ENCODE results near the gene NUDT21. TPM values are rescaled to one million over a fixed set of nuclear protein-coding genes. Genes with fewer than 3 reads are reported as not detected.

The NUDT21 gene
- total and polyA plus RNA-seq, 11 donors = 10.9 to 74.3 (median 61.7) TPM

DNA sequence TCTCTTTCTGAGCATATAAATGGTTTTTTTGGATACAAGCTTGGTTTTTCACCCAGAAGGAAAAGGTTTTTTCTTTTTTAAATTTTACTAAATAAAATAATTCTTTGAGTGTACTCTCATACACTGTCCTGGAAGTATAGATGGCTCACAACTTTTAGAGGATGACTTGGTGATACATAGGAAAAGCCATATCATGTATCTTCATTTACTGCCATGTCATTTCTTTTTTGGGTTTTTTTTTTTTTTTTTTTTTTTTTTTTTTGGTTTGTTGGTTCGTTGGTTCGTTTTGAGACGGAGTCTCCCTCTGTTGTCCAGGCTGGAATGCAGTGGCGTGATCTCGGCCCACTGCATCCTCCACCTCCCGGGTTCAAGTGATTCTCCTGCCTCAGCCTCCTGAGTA, 12.0 kb upstream of the NUDT21 start:
- intact Hi-C loops (cut with DNase I) = no loop called here
- H3K4me1 ChIP-seq = no peaks in the 10 kb centered on the region
- no peak for ATAC-seq
- no peaks in the 10 kb centered on the region for H3K27me3 ChIP-seq
- peaks cover 4 to 100% (median 96%) of the 10 kb centered on the region in 9 donors for H3K36me3 ChIP-seq
- no peaks in the 10 kb centered on the region for H3K9me3 ChIP-seq
- no peak for DNase-seq
- TF ChIP-seq POLR2A (IDR thresholded peaks at IDR 0.05) = no peak
- TF ChIP-seq, protein P1, sequence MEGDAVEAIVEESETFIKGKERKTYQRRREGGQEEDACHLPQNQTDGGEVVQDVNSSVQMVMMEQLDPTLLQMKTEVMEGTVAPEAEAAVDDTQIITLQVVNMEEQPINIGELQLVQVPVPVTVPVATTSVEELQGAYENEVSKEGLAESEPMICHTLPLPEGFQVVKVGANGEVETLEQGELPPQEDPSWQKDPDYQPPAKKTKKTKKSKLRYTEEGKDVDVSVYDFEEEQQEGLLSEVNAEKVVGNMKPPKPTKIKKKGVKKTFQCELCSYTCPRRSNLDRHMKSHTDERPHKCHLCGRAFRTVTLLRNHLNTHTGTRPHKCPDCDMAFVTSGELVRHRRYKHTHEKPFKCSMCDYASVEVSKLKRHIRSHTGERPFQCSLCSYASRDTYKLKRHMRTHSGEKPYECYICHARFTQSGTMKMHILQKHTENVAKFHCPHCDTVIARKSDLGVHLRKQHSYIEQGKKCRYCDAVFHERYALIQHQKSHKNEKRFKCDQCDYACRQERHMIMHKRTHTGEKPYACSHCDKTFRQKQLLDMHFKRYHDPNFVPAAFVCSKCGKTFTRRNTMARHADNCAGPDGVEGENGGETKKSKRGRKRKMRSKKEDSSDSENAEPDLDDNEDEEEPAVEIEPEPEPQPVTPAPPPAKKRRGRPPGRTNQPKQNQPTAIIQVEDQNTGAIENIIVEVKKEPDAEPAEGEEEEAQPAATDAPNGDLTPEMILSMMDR (IDR thresholded peaks at IDR 0.05) = no peak
- no peak overlapping the region for H3K4me3 ChIP-seq
- 93 to 96% (median 95%) methylated on average over 6 of the region's 6 CpGs for WGBS, 4 donors
- no peak overlapping the region for H3K27ac ChIP-seq

DNA sequence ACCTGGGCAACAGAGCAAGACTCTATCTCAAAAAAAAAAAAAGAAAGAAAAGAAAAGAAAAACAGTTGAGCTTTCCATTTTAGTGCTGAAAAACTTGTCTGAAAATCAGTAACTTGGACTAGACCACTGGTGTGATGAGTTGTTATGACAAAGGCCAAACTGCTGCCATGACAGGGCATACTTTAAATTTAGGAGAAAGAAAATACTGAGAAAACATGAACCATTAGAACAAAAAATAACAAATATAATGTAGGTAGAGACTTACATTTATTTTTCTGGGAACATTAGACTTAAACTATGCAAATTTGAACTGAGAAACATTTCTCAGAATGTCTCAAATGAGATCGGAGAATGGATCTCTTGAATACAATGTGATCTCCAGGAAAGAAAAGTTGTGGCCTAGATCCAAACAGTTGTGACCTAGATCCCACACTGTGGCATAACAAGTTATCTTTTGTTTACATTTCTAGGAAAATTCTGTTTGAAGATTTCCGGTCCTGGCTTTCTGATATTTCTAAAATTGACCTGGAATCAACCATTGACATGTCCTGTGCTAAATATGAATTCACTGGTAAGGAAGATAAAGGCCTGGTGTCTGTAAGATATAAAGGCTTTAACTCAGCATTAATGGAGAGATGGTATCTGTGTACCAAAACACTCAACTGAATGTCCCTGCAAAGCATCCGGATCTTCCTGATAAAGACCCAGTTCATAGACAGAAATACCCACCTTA, 11.1 kb upstream of the NUDT21 start:
- WGBS, 4 donors = 76 to 87% (median 78%) methylated on average over 3 of the region's 3 CpGs
- H3K27ac ChIP-seq = no peak overlapping the region
- no peak for DNase-seq
- peaks cover 4 to 99% (median 96%) of the 10 kb centered on the region in 9 donors for H3K36me3 ChIP-seq
- no peak for ATAC-seq
- no peak overlapping the region for H3K4me3 ChIP-seq
- H3K27me3 ChIP-seq = no peaks in the 10 kb centered on the region
- no peak for TF ChIP-seq POLR2A (IDR thresholded peaks at IDR 0.05)
- TF ChIP-seq, protein P1 (IDR thresholded peaks at IDR 0.05) = no peak
- no peaks in the 10 kb centered on the region for H3K9me3 ChIP-seq
- intact Hi-C loops (cut with DNase I) = no loop called here
- H3K4me1 ChIP-seq = no peaks in the 10 kb centered on the region

DNA sequence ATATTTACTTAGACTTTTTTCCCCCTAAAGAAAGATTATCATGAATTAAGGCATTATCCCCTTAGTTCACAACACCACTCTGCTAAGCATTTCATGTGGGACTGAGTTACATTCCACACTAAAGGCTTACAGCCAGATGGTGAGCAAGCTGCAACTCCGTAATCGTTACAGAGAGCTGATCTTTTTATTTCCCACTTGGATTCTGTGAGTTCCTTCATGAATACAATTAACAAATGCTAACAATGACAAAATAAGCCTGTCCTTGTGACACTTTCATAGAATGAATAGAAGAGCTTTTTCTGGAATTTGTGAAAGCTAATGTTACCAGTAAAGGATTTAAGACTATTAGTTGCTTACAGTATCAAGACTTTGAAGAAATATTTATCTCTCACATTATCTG, 9.0 kb upstream of the NUDT21 start:
- WGBS, 4 donors = 58 to 87% (median 73%) methylated on average over 2 of the region's 2 CpGs
- intact Hi-C loops (cut with DNase I) = no loop called here
- no peak overlapping the region for H3K4me3 ChIP-seq
- TF ChIP-seq POLR2A (IDR thresholded peaks at IDR 0.05) = no peak
- TF ChIP-seq, protein P1 (IDR thresholded peaks at IDR 0.05) = no peak
- H3K9me3 ChIP-seq = no peaks in the 10 kb centered on the region
- H3K27ac ChIP-seq = no peak overlapping the region
- H3K27me3 ChIP-seq = no peaks in the 10 kb centered on the region
- H3K4me1 ChIP-seq = no peaks in the 10 kb centered on the region
- no peak for DNase-seq
- H3K36me3 ChIP-seq = peaks cover 0 to 99% (median 95%) of the 10 kb centered on the region in 9 donors
- ATAC-seq = no peak

DNA sequence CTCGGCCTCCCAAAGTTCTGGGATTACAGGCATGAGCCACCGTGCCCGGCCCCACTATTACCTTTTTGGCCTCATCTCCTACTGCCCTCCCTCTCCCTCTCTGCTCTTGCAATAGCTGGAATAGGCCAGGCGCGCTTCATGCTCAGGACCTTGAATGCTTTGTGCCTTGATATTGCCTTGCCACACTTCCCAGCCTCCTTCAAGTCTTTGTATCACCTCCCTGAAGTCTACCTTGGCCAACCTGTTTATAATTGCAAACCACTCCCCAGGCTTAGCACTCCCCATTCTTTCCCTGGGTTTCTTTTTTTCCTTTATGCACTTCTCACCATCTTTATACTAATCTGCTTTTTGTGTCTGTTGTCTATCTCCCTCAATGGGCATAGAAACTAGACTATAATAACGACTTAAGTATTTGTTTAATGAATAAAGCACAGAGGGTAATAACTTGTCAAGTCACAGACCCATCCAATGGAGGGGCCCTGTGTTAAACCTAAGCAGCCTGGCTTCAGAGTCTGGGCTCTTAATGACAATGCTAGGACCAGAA, 6.9 kb upstream of the NUDT21 start:
- H3K27me3 ChIP-seq = no peaks in the 10 kb centered on the region
- WGBS, 4 donors = 92 to 95% (median 95%) methylated on average over 6 of the region's 6 CpGs
- peaks cover 0 to 6% (median 2%) of the 10 kb centered on the region in 12 donors for H3K4me1 ChIP-seq
- no peak overlapping the region for H3K4me3 ChIP-seq
- no peak overlapping the region for H3K27ac ChIP-seq
- no peaks in the 10 kb centered on the region for H3K9me3 ChIP-seq
- ATAC-seq (no peak), DNase-seq (no peak)
- intact Hi-C loops (cut with DNase I) = no loop called here
- TF ChIP-seq POLR2A (IDR thresholded peaks at IDR 0.05) = no peak
- TF ChIP-seq, protein P1 (IDR thresholded peaks at IDR 0.05) = no peak
- H3K36me3 ChIP-seq = peaks cover 0 to 99% (median 96%) of the 10 kb centered on the region in 9 donors
